ENCODE data around the gene ZNF175. TPM values are rescaled to one million over a fixed set of nuclear protein-coding genes. Genes with fewer than 3 reads are reported as not detected.

The ZNF175 gene
- total and polyA plus RNA-seq, 10 of the 15 experiments (the other 5 are each of a cell fraction or from before 2014, with no cell fraction given): 1.5 to 12.0 (median 4.1) TPM

- no peak for TF ChIP-seq E2F8 (IDR thresholded peaks at IDR 0.05; ENCODE audit: low read depth, partially characterized antibody)
- TF ChIP-seq FOS (IDR thresholded peaks at IDR 0.05; ENCODE audit: borderline replicate concordance, extremely low read depth, insufficient read length): no peak
Observed at GRCh38 chr19:51607920-51608562, 37.0 kb downstream of the ZNF175 start (continued).

GRCh38 chr19:51610576-51610975 lies 39.5 kb downstream of the ZNF175 start:
- Histone ChIP-seq H3K4me3 (no peak overlapping the region), H3K4me2 (ENCODE audit: control insufficient read depth, insufficient read depth) (no peak overlapping the region), H2AFZ (ENCODE audit: control insufficient read depth, low read depth, low read length) (no peak overlapping the region), H4K20me1 (ENCODE audit: control insufficient read depth, insufficient read depth) (no peaks in the 10 kb centered on the region), H3K36me3 (ENCODE audit: control insufficient read depth in 2 of 2, insufficient read depth in 2 of 2, low read length in 1 of 2) (no peaks in the 10 kb centered on the region), H3K27me3 (replicated peaks in 1 of 2; ENCODE audit: control insufficient read depth in 2 of 2, insufficient read depth in 2 of 2, low read length in 1 of 2) (no peaks in the 10 kb centered on the region; a peak in 1 of 4 replicates), H3K4me1 (ENCODE audit: control insufficient read depth, insufficient read depth, low read length) (peaks cover 32% of the 10 kb centered on the region), H3K9me3 (replicated peaks; ENCODE audit: control insufficient read depth, insufficient read depth, low read length) (peaks cover 7% of the 10 kb centered on the region; the same call in 2 of the 3 replicates), H3K79me2 (ENCODE audit: control insufficient read depth, insufficient read depth, low read length) (no peaks in the 10 kb centered on the region), H3K9ac (ENCODE audit: control insufficient read depth, insufficient read depth, low read length) (no peak overlapping the region), H3K27ac (ENCODE audit: control insufficient read depth, insufficient read depth) (no peak overlapping the region)
- intact Hi-C loops (cut with micrococcal nuclease; ENCODE audit: unreplicated experiment) (no loop called here), in situ Hi-C loops (cut with MboI) (no loop called here)
- 0% methylated on average over 1 of the region's 1 CpG for WGBS (ENCODE audit: insufficient coverage, insufficient replicate concordance, low lambda C conversion rate, missing lambda C conversion rate)
- FAIRE-seq (no peak), DNase-seq (ENCODE audit: low read depth, low spot score) (no peak), ATAC-seq (no peak)
- POLR2A ChIA-PET: no interaction called here
- CTCF ChIA-PET: interaction anchor here (1.2 kb wide), 1 partner anchor 9 kb away, joined by 3 read pairs; no protein-coding TSS in a partner anchor
- RAD21 ChIA-PET (ENCODE audit: unreplicated experiment): no interaction called here
- no TSS peak for BruUV-seq (replicated peaks)
- SMC1A ChIA-PET (ENCODE audit: uncharacterized antibody, unreplicated experiment): no interaction called here
- TF ChIP-seq FOXK2 (IDR thresholded peaks at IDR 0.05): no peak
- peak; percentile 57 for TF ChIP-seq JUNB (IDR thresholded peaks at IDR 0.05)
- TF ChIP-seq EED (IDR thresholded peaks at IDR 0.05; ENCODE audit: low read depth): 0 out of 2 replicates have a peak, but pooled peaks have one; percentile 26
- TF ChIP-seq RUNX3 (IDR thresholded peaks at IDR 0.05; ENCODE audit: low read length): peak; percentile 80
- TF ChIP-seq SKIL (IDR thresholded peaks at IDR 0.05; ENCODE audit: low read depth, poor library complexity, severe bottlenecking): no peak
- no peak for TF ChIP-seq USF1 (IDR thresholded peaks at IDR 0.05; ENCODE audit: borderline replicate concordance, extremely low read length, insufficient read depth, low read depth, low read length)
- TF ChIP-seq NFIC (IDR thresholded peaks at IDR 0.05; ENCODE audit: low read depth, low read length): peak; percentile 73; the same call in 1 of the 2 replicates
- no peak for TF ChIP-seq MYC (IDR thresholded peaks at IDR 0.05; ENCODE audit: insufficient read depth, insufficient read length, insufficient replicate concordance, low read length, severe bottlenecking)
- TF ChIP-seq MYB (IDR thresholded peaks at IDR 0.05; ENCODE audit: borderline replicate concordance, low read depth, low read length): no peak
- TF ChIP-seq SIN3A (IDR thresholded peaks at IDR 0.05; ENCODE audit: low read depth, low read length): no peak
- TF ChIP-seq TARDBP (IDR thresholded peaks at IDR 0.05; ENCODE audit: borderline replicate concordance): no peak
- no peak for TF ChIP-seq CBX5 (IDR thresholded peaks at IDR 0.05; ENCODE audit: low read depth)
- TF ChIP-seq TCF7 (IDR thresholded peaks at IDR 0.05; ENCODE audit: borderline replicate concordance): peak; percentile 31; the same call in 1 of the 2 replicates
